HG03097 (cell line): ENCODE data around the gene PCGF2.
"Not testable (repeated sequence)": the region's sequence is repeated elsewhere in the genome, so short reads cannot be mapped to it uniquely, and the experiment has no call there.

Source experiments
- ATAC-seq: cut with Tn5 transposase; IDR thresholded peaks from one replicate; pipeline ENCODE4 v1.9.1; 2021; ENCODE audit not compliant: unreplicated experiment, low FRiP score

The PCGF2 gene

GRCh38 chr17:38738007-38738662 lies 10.0 kb downstream of the PCGF2 start:
- no peak for ATAC-seq

GRCh38 chr17:38735161-38735997 lies 12.8 kb downstream of the PCGF2 start:
- no peak for ATAC-seq

GRCh38 chr17:38733982-38734973 lies 13.9 kb downstream of the PCGF2 start:
- no peak for ATAC-seq

GRCh38 chr17:38733282-38733981 lies 14.7 kb downstream of the PCGF2 start:
- ATAC-seq: no peak

GRCh38 chr17:38732376-38733281 lies 15.5 kb downstream of the PCGF2 start:
- ATAC-seq: no peak

- no peak for ATAC-seq
These were observed 16.4 kb downstream of the PCGF2 start for GRCh38 chr17:38731526-38732294.

- ATAC-seq: no peak
These were observed 17.4 kb downstream of the PCGF2 start for GRCh38 chr17:38730526-38731379.

GRCh38 chr17:38729886-38730525 lies 18.1 kb downstream of the PCGF2 start, which contains the start of gene CISD3:
TSS of gene CISD3 (plus strand) at chr17:38730341. CDS start at chr17:38730359, 18 bp downstream.
- peak; percentile 61 for ATAC-seq

GRCh38 chr17:38729368-38729885 lies 18.7 kb downstream of the PCGF2 start:
- no peak for ATAC-seq

GRCh38 chr17:38728290-38728831 lies 19.8 kb downstream of the PCGF2 start:
- no peak for ATAC-seq

- no peak for ATAC-seq
These were observed 20.4 kb downstream of the PCGF2 start for GRCh38 chr17:38727736-38728135.

GRCh38 chr17:38726145-38726544 lies 22.0 kb downstream of the PCGF2 start:
- ATAC-seq: not testable (repeated sequence)

- no peak for ATAC-seq
These were observed 23.1 kb downstream of the PCGF2 start for GRCh38 chr17:38725066-38725465.

- ATAC-seq: no peak
These were observed 23.7 kb downstream of the PCGF2 start for GRCh38 chr17:38724337-38724988.

GRCh38 chr17:38721802-38722201 lies 26.3 kb downstream of the PCGF2 start:
- no peak for ATAC-seq

GRCh38 chr17:38720941-38721340 lies 27.2 kb downstream of the PCGF2 start:
- ATAC-seq: no peak
